Brain microvascular endothelial cell (primary cell): Measurements from ENCODE around the gene PMEPA1.

Experiments used
- DNase-seq: peaks from one replicate; pipeline ENCODE4 v3.0.0-alpha.2; 2020
- H3K27ac ChIP-seq: fragments of 250-450 bp; sonication (Bioruptor Pico); 2 replicates; pipeline ENCODE4 v1.5.1; 2020; ENCODE audit warnings: mild to moderate bottlenecking, moderate library complexity
- H3K27me3 ChIP-seq: fragments of 250-450 bp; sonication (Bioruptor Pico); replicated peaks from 2 replicates; pipeline ENCODE4 v1.5.1; 2020; ENCODE audit warnings: mild to moderate bottlenecking
- H3K36me3 ChIP-seq: fragments of 250-450 bp; sonication (Bioruptor Pico); replicated peaks from 2 replicates; pipeline ENCODE4 v1.5.1; 2020; ENCODE audit warnings: mild to moderate bottlenecking
- H3K4me3 ChIP-seq: 2 replicates; pipeline ENCODE4 v1.5.1; 2011; ENCODE audit warnings: low read depth, mild to moderate bottlenecking, control low read depth, low read length, moderate library complexity
- in situ Hi-C: cut with HindIII; loops from 2 replicates; pipeline ENCODE4 v1.10.0; 2017; ENCODE audit warnings: low sequenced_read_pairs, low pct_ligation_motif_present
- TF ChIP-seq, protein P1 (sequence below): IDR thresholded peaks from 2 replicates; pipeline ENCODE4 v1.5.1; 2011; ENCODE audit warnings: low read depth, mild to moderate bottlenecking, moderate library complexity, low read length, control low read depth, inconsistent platforms; ENCODE audit errors: missing control alignments

PMEPA1 gene

DNA sequence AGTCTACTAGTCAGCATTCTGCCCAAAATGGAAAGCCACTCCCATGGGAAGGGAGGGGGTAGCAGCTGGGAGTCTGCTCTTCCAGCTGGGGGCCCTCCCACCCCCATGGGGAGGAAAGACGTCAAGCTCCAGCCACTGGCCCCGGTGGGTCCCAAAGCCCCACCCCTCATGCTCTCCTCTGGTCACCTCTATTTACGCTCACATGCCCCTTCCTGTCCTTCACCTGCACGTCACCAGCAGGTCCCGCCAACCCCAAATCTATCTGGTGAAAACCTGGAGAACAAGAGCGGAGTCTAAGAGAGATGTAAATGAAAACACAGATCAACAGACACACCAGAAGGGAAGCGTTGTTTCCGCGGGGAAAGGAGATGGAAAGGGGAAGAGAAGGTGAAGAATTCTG, 59.5 kb downstream of the PMEPA1 start:
- H3K27me3 ChIP-seq = no peaks in the 10 kb centered on the region
- H3K4me3 ChIP-seq = no peak overlapping the region
- peaks cover 21% of the 10 kb centered on the region for H3K36me3 ChIP-seq
- TF ChIP-seq, protein P1, sequence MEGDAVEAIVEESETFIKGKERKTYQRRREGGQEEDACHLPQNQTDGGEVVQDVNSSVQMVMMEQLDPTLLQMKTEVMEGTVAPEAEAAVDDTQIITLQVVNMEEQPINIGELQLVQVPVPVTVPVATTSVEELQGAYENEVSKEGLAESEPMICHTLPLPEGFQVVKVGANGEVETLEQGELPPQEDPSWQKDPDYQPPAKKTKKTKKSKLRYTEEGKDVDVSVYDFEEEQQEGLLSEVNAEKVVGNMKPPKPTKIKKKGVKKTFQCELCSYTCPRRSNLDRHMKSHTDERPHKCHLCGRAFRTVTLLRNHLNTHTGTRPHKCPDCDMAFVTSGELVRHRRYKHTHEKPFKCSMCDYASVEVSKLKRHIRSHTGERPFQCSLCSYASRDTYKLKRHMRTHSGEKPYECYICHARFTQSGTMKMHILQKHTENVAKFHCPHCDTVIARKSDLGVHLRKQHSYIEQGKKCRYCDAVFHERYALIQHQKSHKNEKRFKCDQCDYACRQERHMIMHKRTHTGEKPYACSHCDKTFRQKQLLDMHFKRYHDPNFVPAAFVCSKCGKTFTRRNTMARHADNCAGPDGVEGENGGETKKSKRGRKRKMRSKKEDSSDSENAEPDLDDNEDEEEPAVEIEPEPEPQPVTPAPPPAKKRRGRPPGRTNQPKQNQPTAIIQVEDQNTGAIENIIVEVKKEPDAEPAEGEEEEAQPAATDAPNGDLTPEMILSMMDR = no peak
- H3K27ac ChIP-seq = no peak overlapping the region
- no peak for DNase-seq
- in situ Hi-C loops = no loop called here

DNA sequence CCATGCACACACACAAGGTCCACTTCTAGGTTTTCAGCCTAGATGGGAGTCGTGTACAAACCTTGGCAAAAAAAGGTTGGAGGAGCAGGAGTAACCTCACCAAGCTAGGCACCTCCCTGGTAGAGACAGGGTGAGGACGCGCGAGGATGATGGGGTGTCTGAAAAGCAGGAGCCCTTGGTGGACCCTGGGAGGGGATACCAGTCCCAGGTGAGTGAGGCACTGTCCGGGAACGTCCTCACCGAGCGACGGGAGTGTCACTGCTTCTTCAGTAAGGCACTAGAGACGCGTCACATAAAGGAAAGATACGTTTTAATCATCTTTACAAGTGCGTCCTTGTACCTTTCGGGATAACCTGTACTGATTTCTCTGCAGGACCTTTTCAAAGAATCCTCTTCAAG, 60.2 kb downstream of the PMEPA1 start:
- no peak overlapping the region for H3K27ac ChIP-seq

DNA sequence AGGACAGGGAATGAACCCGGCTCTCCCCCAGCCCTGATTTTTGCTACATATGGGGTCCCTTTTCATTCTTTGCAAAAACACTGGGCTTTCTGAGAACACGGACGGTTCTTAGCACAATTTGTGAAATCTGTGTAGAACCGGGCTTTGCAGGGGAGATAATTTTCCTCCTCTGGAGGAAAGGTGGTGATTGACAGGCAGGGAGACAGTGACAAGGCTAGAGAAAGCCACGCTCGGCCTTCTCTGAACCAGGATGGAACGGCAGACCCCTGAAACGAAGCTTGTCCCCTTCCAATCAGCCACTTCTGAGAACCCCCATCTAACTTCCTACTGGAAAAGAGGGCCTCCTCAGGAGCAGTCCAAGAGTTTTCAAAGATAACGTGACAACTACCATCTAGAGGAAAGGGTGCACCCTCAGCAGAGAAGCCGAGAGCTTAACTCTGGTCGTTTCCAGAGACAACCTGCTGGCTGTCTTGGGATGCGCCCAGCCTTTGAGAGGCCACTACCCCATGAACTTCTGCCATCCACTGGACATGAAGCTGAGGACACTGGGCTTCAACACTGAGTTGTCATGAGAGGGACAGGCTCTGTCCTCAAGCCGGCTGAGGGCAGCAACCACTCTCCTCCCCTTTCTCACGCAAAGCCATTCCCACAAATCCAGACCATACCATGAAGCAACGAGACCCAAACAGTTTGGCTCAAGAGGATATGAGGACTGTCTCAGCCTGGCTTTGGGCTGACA, 60.8 kb downstream of the PMEPA1 start:
- DNase-seq = no peak
- H3K27ac ChIP-seq = no peak overlapping the region
- no peaks in the 10 kb centered on the region for H3K27me3 ChIP-seq
- no peak overlapping the region for H3K4me3 ChIP-seq
- TF ChIP-seq, protein P1 = no peak
- peaks cover 21% of the 10 kb centered on the region for H3K36me3 ChIP-seq
- in situ Hi-C loops = no loop called here

More for the DNA sequence above, 60.2 kb downstream of the PMEPA1 start:
- in situ Hi-C loops = no loop called here
- no peak for DNase-seq
- H3K36me3 ChIP-seq = peaks cover 21% of the 10 kb centered on the region
- TF ChIP-seq, protein P1 = no peak
- no peaks in the 10 kb centered on the region for H3K27me3 ChIP-seq
- no peak overlapping the region for H3K4me3 ChIP-seq

DNA sequence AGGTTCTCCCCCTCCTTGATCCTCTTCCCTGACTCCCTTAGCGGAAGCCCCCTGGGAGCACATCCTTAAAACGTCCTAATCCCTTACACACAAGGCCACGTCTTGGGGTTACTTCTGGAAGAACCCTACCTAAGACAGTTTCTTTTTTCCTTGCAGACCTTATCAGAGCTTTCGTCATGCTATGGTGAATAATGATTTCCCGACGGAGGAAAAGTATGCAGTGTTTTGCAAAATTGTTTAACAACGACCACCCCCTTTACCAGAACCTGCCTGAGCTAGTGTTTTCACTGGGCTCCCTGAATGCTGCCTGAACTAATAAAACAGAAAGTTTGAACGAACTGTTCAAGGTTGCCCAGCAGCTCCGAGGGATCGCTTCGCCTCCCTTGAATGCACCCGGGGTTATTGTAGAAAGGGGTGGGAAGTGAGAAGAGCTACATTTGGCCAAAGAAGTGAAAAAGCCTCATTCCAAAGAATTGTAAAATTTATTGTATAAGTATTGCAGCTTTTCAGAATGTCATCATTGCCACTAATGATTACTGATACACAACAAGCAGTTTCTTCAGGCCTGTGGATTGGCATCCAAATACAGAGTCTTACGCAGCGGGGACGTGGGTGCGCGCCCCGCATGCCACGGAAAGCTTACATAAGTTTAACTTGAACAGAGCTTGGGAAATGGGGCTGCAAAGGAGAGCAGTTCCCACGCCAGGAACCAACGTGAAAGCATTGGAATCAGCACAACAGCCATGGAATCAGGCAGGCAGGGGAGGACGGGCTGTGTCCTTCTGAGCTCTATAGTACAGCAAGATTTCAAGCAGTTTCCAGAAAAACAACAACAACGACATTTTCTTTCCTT, 61.7 kb downstream of the PMEPA1 start:
- in situ Hi-C loops = no loop called here
- peaks cover 21% of the 10 kb centered on the region for H3K36me3 ChIP-seq
- no peaks in the 10 kb centered on the region for H3K27me3 ChIP-seq
- no peak overlapping the region for H3K4me3 ChIP-seq
- TF ChIP-seq, protein P1 = no peak
- DNase-seq = no peak
- no peak overlapping the region for H3K27ac ChIP-seq

DNA sequence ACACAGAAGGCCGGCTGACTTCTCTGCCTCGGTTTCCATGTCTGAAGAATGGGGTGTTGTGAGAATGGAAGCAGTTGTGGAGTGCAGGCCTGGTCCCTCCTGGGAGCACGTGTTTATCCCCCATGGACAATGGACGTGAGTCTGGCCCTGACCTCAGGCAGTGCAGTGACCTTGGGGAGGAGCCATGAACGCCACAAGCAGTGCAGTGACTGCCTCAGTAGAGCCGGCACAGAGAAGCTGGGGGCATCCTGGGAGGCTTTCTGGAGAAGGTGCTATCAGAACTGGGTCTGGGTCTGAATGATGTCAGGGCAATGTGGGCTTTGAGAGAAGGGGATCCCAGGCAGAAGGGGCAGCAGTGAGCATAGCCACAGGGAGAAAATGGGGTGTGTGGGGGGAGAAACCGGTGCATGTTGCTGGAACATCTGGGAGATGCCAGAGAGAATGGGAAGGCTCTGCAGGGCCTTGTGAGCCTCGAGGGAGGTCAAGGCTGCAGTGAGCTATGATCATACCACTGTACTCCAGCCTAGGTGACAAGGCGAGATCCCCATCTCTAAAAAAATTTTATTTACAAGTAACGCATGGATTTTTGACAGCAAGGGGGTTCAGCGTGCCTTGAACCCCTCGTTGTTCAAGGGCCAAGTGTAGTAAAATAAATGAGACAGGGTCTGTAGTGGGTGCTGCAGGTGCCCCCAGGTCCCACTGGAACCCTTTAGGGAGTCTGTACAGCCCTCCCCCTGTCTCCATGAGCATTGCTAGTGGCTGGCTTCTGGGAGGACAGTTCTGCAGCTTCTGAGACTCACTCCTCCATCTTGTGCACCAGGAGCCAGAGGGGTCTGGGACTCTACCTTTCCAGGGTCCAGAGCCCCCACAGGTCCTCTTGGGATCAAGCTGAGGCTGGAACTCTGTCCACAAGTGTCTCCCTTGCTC, 62.5 kb downstream of the PMEPA1 start:
- in situ Hi-C loops = no loop called here
- no peak for DNase-seq
- Histone ChIP-seq H3K36me3 (peaks cover 15% of the 10 kb centered on the region), H3K27me3 (no peaks in the 10 kb centered on the region), H3K27ac (no peak overlapping the region), H3K4me3 (no peak overlapping the region)
- TF ChIP-seq, protein P1 = no peak
